HK-2 (cell line): ENCODE results near the gene CNIH2.
"Not testable (repeated sequence)": the region's sequence is repeated elsewhere in the genome, so short reads cannot be mapped to it uniquely, and the experiment has no call there.

Experiments used
- DNase-seq: peaks from one replicate; pipeline ENCODE4 v3.0.0-alpha.2; 2018; ENCODE audit not compliant: unreplicated experiment

CNIH2 gene

GRCh38 chr11:66314561-66315497 lies 36.9 kb downstream of the CNIH2 start:
- no peak for DNase-seq

GRCh38 chr11:66315498-66315885 lies 37.5 kb downstream of the CNIH2 start:
- no peak for DNase-seq

- no peak for DNase-seq
Measured at GRCh38 chr11:66315921-66316811, 38.2 kb downstream of the CNIH2 start.

- DNase-seq, result no peak
Measured at GRCh38 chr11:66316849-66317251, 38.9 kb downstream of the CNIH2 start, which contains the start of gene CD248. TSS of gene CD248 (minus strand) at chr11:66317044. CDS start at chr11:66317027, 17 bp downstream.

GRCh38 chr11:66317322-66317722 lies 39.3 kb downstream of the CNIH2 start:
- DNase-seq, result no peak

GRCh38 chr11:66317723-66318599 lies 40.0 kb downstream of the CNIH2 start:
- DNase-seq, result no peak

GRCh38 chr11:66318600-66318970 lies 40.6 kb downstream of the CNIH2 start:
- DNase-seq, result no peak

GRCh38 chr11:66320289-66320688 lies 42.3 kb downstream of the CNIH2 start:
- not testable (repeated sequence) for DNase-seq

GRCh38 chr11:66320748-66321147 lies 42.8 kb downstream of the CNIH2 start:
- not testable (repeated sequence) for DNase-seq

- no peak for DNase-seq
Measured at GRCh38 chr11:66321606-66322005, 43.6 kb downstream of the CNIH2 start.

GRCh38 chr11:66322732-66323427 lies 44.9 kb downstream of the CNIH2 start:
- DNase-seq, result no peak

- DNase-seq, result no peak
Measured at GRCh38 chr11:66323684-66324083, 45.7 kb downstream of the CNIH2 start.

GRCh38 chr11:66324664-66325063 lies 46.7 kb downstream of the CNIH2 start:
- no peak for DNase-seq

GRCh38 chr11:66325263-66325671 lies 47.3 kb downstream of the CNIH2 start:
- no peak for DNase-seq

GRCh38 chr11:66326261-66327111 lies 48.5 kb downstream of the CNIH2 start:
- DNase-seq, result peak; percentile 27

- DNase-seq, result peak; percentile 42
Measured at GRCh38 chr11:66327171-66328030, 49.4 kb downstream of the CNIH2 start.

- DNase-seq, result no peak
Measured at GRCh38 chr11:66328031-66328301, 50.0 kb downstream of the CNIH2 start.

GRCh38 chr11:66328302-66329144 lies 50.5 kb downstream of the CNIH2 start:
- peak; percentile 80 for DNase-seq
